ENCODE measurements around the gene ENOX2. TPM values are rescaled to one million over a fixed set of nuclear protein-coding genes. Genes with fewer than 3 reads are reported as not detected.

ENOX2 gene
- total and polyA plus RNA-seq, 2 donors (not counting 1 experiment from before 2014, with no cell fraction given) = 5.1 to 18.8 TPM

DNA sequence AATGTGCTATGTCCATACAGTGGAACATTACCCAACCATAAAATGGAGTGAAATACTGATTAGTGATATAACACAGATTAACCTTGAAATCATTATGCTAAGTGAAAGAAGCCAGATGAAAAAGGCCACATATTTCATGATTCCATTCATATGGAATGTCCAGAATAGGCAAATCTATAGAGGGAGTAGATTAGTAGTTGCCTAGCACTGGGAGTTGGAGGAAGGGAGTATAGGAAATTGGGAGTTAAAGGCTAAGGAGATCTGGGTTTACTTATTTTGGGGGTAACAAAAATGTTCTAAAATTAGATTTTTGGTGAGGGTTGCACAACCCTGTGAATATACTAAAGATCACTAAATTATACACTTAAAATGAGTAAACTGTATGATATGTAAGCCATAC is 26.8 kb downstream of the ENOX2 start:
- no peak overlapping the region for H3K4me3 Mint-ChIP-seq
- TF ChIP-seq CTCF (IDR thresholded peaks at IDR 0.05) (no peak), EZH2 (IDR thresholded peaks at IDR 0.05; ENCODE audit: borderline replicate concordance, insufficient read depth, low read depth, low read length, poor library complexity, severe bottlenecking) (no peak)
- no peak overlapping the region for H3K27ac Mint-ChIP-seq
- no peaks in the 10 kb centered on the region for H3K4me1 ChIP-seq (ENCODE audit: control insufficient read depth in 2 of 2, insufficient read depth in 2 of 2, low read length in 2 of 2)
- no peak overlapping the region for H3K4me3 ChIP-seq (ENCODE audit: control extremely low read depth in 1 of 5, extremely low read depth in 1 of 5, insufficient read depth in 1 of 5, low read depth in 2 of 5, low read length in 4 of 5)
- no peak overlapping the region for H2AFZ ChIP-seq (ENCODE audit: insufficient read depth, low read depth, low read length, poor library complexity, severe bottlenecking)
- ChIA-PET CTCF (no interaction called here), POLR2A (no interaction called here)
- ATAC-seq (ENCODE audit: low read depth) (no peak), DNase-seq (no peak)
- no peaks in the 10 kb centered on the region for H3K36me3 ChIP-seq (replicated peaks in 1 of 2; ENCODE audit: control extremely low read depth in 1 of 2, control insufficient read depth in 1 of 2, extremely low read depth in 1 of 2, insufficient read depth in 2 of 2, low read length in 1 of 2)
- H3K9me3 Mint-ChIP-seq (ENCODE audit: insufficient read depth) = peaks cover 3% of the 10 kb centered on the region
- no peak overlapping the region for H3K4me2 ChIP-seq (replicated peaks; ENCODE audit: low read depth, low read length, poor library complexity, severe bottlenecking)
- no peaks in the 10 kb centered on the region for H3K9me3 ChIP-seq (ENCODE audit: control extremely low read depth in 1 of 3, control insufficient read depth in 2 of 3, insufficient read depth in 1 of 3, low read length in 2 of 3)
- peaks cover 6% of the 10 kb centered on the region for H3K79me2 ChIP-seq (ENCODE audit: control insufficient read depth, insufficient read depth, low read length)
- intact Hi-C loops (cut with micrococcal nuclease) = no loop called here
- H3K27me3 Mint-ChIP-seq = no peaks in the 10 kb centered on the region
- H3K27me3 ChIP-seq (replicated peaks in 1 of 4; ENCODE audit: control extremely low read depth in 1 of 4, control insufficient read depth in 3 of 4, insufficient read depth in 4 of 4, low read length in 3 of 4) = no peaks in the 10 kb centered on the region
- no peaks in the 10 kb centered on the region for H3K4me1 Mint-ChIP-seq
- no peak overlapping the region for H3K9ac ChIP-seq (ENCODE audit: low read length)
- no peak overlapping the region for H3K27ac ChIP-seq (ENCODE audit: low read length in 2 of 2)
- H4K20me1 ChIP-seq (ENCODE audit: control insufficient read depth, insufficient read depth, low read length, poor library complexity, severe bottlenecking) = no peaks in the 10 kb centered on the region

DNA sequence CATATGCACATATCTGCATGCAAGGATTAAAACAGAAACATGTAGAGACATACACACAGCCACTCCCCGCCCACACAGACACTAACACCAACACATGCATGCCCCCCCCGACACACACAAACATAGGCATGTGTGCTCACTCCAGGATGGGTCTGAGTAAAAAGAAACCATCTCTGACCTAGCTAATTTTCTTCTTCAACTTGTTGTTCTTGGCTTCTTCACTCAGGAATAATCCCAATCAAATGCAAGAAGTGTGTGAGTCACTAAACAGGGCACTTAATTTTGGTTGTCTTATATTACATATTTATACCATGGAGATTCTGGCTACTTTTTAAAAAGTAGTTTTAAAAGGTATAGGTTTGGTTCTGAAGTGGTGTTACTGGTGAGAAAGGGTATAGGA is 28.3 kb downstream of the ENOX2 start:
- Histone ChIP-seq H3K79me2 (ENCODE audit: control insufficient read depth, insufficient read depth, low read length) (peaks cover 6% of the 10 kb centered on the region), H4K20me1 (ENCODE audit: control insufficient read depth, insufficient read depth, low read length, poor library complexity, severe bottlenecking) (no peaks in the 10 kb centered on the region), H3K4me1 (ENCODE audit: control insufficient read depth in 2 of 2, insufficient read depth in 2 of 2, low read length in 2 of 2) (no peaks in the 10 kb centered on the region), H3K4me3 (ENCODE audit: control extremely low read depth in 1 of 5, extremely low read depth in 1 of 5, insufficient read depth in 1 of 5, low read depth in 2 of 5, low read length in 4 of 5) (no peak overlapping the region), H3K27ac (ENCODE audit: low read length in 2 of 2) (no peak overlapping the region), H3K9me3 (ENCODE audit: control extremely low read depth in 1 of 3, control insufficient read depth in 2 of 3, insufficient read depth in 1 of 3, low read length in 2 of 3) (no peaks in the 10 kb centered on the region), H3K4me2 (replicated peaks; ENCODE audit: low read depth, low read length, poor library complexity, severe bottlenecking) (no peak overlapping the region), H3K36me3 (replicated peaks in 1 of 2; ENCODE audit: control extremely low read depth in 1 of 2, control insufficient read depth in 1 of 2, extremely low read depth in 1 of 2, insufficient read depth in 2 of 2, low read length in 1 of 2) (no peaks in the 10 kb centered on the region), H2AFZ (ENCODE audit: insufficient read depth, low read depth, low read length, poor library complexity, severe bottlenecking) (no peak overlapping the region), H3K27me3 (replicated peaks in 1 of 4; ENCODE audit: control extremely low read depth in 1 of 4, control insufficient read depth in 3 of 4, insufficient read depth in 4 of 4, low read length in 3 of 4) (no peaks in the 10 kb centered on the region), H3K9ac (ENCODE audit: low read length) (no peak overlapping the region)
- DNase-seq (no peak), ATAC-seq (ENCODE audit: low read depth) (no peak)
- Mint-ChIP-seq H3K27me3 (no peaks in the 10 kb centered on the region), H3K27ac (no peak overlapping the region), H3K4me3 (no peak overlapping the region), H3K9me3 (ENCODE audit: insufficient read depth) (peaks cover 3% of the 10 kb centered on the region), H3K4me1 (no peaks in the 10 kb centered on the region)
- TF ChIP-seq CTCF (IDR thresholded peaks at IDR 0.05) (no peak), EZH2 (IDR thresholded peaks at IDR 0.05; ENCODE audit: borderline replicate concordance, insufficient read depth, low read depth, low read length, poor library complexity, severe bottlenecking) (no peak)
- intact Hi-C loops (cut with micrococcal nuclease) = no loop called here
- ChIA-PET POLR2A (no interaction called here), CTCF (no interaction called here)
- WGBS (ENCODE audit: insufficient coverage) = no CpG with 5 or more reads among the region's 2 CpGs
